SK-N-SH (cell line): ENCODE measurements around the gene ETV6. TPM values are rescaled to one million over a fixed set of nuclear protein-coding genes. Genes with fewer than 3 reads are reported as not detected.

Experiments
- CTCF ChIA-PET: fragments of 300-600, 350-600 bp; formaldehyde crosslinking; extraction: SDS; loops from one replicate; lab custom pipeline; 2021; lab: Yijun Ruan, JAX
- POLR2A ChIA-PET: fragments of 350-600 bp; sonication (Branson Sonifier 250); formaldehyde crosslinking; extraction: SDS; loops from one replicate; lab custom pipeline; 2020; ENCODE audit warnings: antibody characterized with exemption, inconsistent platforms; lab: Yijun Ruan, JAX
- DNase-seq: peaks from one replicate; pipeline ENCODE4 v3.0.0; 2012
- H2AFZ ChIP-seq: fragments of 200-600 bp; sonication (generic); 2 replicates; pipeline ENCODE4 v1.8.1; 2016; ENCODE audit warnings: antibody characterized with exemption, mild to moderate bottlenecking, low read depth
- H3F3A ChIP-seq: fragments of 200-600 bp; sonication (generic); replicated peaks from 2 replicates; pipeline ENCODE3; 2016; ENCODE audit warnings: antibody characterized with exemption, mild to moderate bottlenecking; ENCODE audit not compliant: insufficient read depth
- H3K27ac ChIP-seq, 2 experiments: fragments of 200-500 bp in 1 of 2; fragments of 200-600 bp in 1 of 2; sonication (Bioruptor generic) in 1 of 2; sonication (generic), shearing (Covaris generic) in 1 of 2; 2 replicates each; pipeline versions ENCODE4 v1.5.1 to v1.6.1; 2014 to 2016; ENCODE audit warnings: low read depth in 2 of 2, inconsistent platforms in 1 of 2, low read length in 1 of 2, mild to moderate bottlenecking in 1 of 2, mixed read lengths in 1 of 2
- H3K27me3 ChIP-seq: fragments of 200-600 bp; sonication (generic), shearing (Covaris generic); 2 replicates; pipeline ENCODE4 v1.6.1; 2016; ENCODE audit warnings: mixed run types; ENCODE audit not compliant: insufficient read depth
- H3K36me3 ChIP-seq, 2 experiments: fragments of 200-500 bp in 1 of 2; fragments of 200-600 bp in 1 of 2; sonication (Bioruptor generic) in 1 of 2; sonication (generic) in 1 of 2; replicated peaks in 1 of 2; 2 replicates each; pipeline versions ENCODE3 to v1.5.1; 2014 to 2016; ENCODE audit warnings: low read length in 1 of 2, mild to moderate bottlenecking in 1 of 2; ENCODE audit not compliant: insufficient read depth in 2 of 2, control insufficient read depth in 1 of 2
- H3K4me1 ChIP-seq, 2 experiments: fragments of 200-500 bp in 1 of 2; fragments of 200-600 bp in 1 of 2; sonication (Bioruptor generic) in 1 of 2; sonication (generic), shearing (Covaris generic) in 1 of 2; 2 replicates each; pipeline versions ENCODE4 v1.5.1 to v1.6.1; 2014 to 2016; ENCODE audit warnings: low read depth in 1 of 2, low read length in 1 of 2, mixed run types in 1 of 2; ENCODE audit not compliant: insufficient read depth in 2 of 2, control insufficient read depth in 1 of 2
- H3K4me2 ChIP-seq: fragments of 200-600 bp; sonication (generic), shearing (Covaris generic); 2 replicates; pipeline ENCODE4 v1.6.1; 2017; ENCODE audit warnings: mixed run types
- H3K4me3 ChIP-seq, 2 experiments: fragments of 200-500 bp in 1 of 2; fragments of 200-600 bp in 1 of 2; sonication (Bioruptor generic) in 1 of 2; sonication (generic), shearing (Covaris generic) in 1 of 2; 2 replicates each; pipeline versions ENCODE4 v1.5.1 to v1.8.1; 2014 to 2016; ENCODE audit warnings: low read depth in 2 of 2, inconsistent platforms in 1 of 2, low read length in 1 of 2, mild to moderate bottlenecking in 1 of 2, mixed read lengths in 1 of 2, moderate library complexity in 1 of 2
- H3K79me2 ChIP-seq: fragments of 200-600 bp; sonication (generic); 2 replicates; pipeline ENCODE4 v1.8.1; 2017; ENCODE audit warnings: mild to moderate bottlenecking; ENCODE audit not compliant: insufficient read depth
- H3K9ac ChIP-seq: fragments of 200-600 bp; sonication (generic); 2 replicates; pipeline ENCODE4 v1.6.1; 2017; ENCODE audit warnings: mixed run types
- H3K9me2 ChIP-seq: fragments of 200-600 bp; sonication (generic); 2 replicates; pipeline ENCODE4 v1.6.1; 2017; ENCODE audit warnings: mixed run types
- H3K9me3 ChIP-seq: fragments of 200-600 bp; sonication (generic); 2 replicates; pipeline ENCODE4 v1.6.1; 2017; ENCODE audit warnings: mixed run types, mild to moderate bottlenecking, moderate library complexity
- H4K20me1 ChIP-seq: fragments of 200-600 bp; sonication (generic); 2 replicates; pipeline ENCODE4 v1.6.1; 2017; ENCODE audit warnings: mild to moderate bottlenecking, mixed run types; ENCODE audit not compliant: insufficient read depth
- ELF1 ChIP-seq: IDR thresholded peaks from 2 replicates; pipeline ENCODE4 v1.4.0; 2012
- EZH2phosphoT487 ChIP-seq: fragments of 200-600 bp; sonication (generic); IDR thresholded peaks from 2 replicates; pipeline ENCODE4 v1.6.1; 2017; ENCODE audit warnings: low read depth, mixed run types, mild to moderate bottlenecking, antibody characterized with exemption, moderate library complexity, borderline replicate concordance
- FOXM1 ChIP-seq: IDR thresholded peaks from 2 replicates; pipeline ENCODE4 v1.4.0; 2012; ENCODE audit warnings: low read depth, mild to moderate bottlenecking
- GABPA ChIP-seq: IDR thresholded peaks from 2 replicates; pipeline ENCODE4 v1.4.0; 2012; ENCODE audit warnings: low read depth, mild to moderate bottlenecking
- GATA2 ChIP-seq: sonication (generic); formaldehyde crosslinking; IDR thresholded peaks from 2 replicates; pipeline ENCODE4 v1.5.0; 2020; ENCODE audit warnings: mild to moderate bottlenecking, missing genetic modification reagents
- JUND ChIP-seq: IDR thresholded peaks from 2 replicates; pipeline ENCODE4 v1.4.0; 2012
- MEF2A ChIP-seq: IDR thresholded peaks from 2 replicates; pipeline ENCODE4 v1.4.0; 2012; ENCODE audit warnings: low read depth, borderline replicate concordance
- MXI1 ChIP-seq: IDR thresholded peaks from 2 replicates; pipeline ENCODE4 v1.6.1; 2012; ENCODE audit warnings: mild to moderate bottlenecking, low read depth, low read length, improper control_type of control experiment
- NRF1 ChIP-seq: IDR thresholded peaks from 2 replicates; pipeline ENCODE4 v1.6.1; 2012; ENCODE audit warnings: low read depth, mild to moderate bottlenecking, low read length
- RAD21 ChIP-seq: IDR thresholded peaks from 2 replicates; pipeline ENCODE4 v1.6.1; 2012; ENCODE audit warnings: mild to moderate bottlenecking, low read length
- RXRA ChIP-seq: IDR thresholded peaks from 2 replicates; pipeline ENCODE4 v1.4.0; 2012; ENCODE audit warnings: low read depth, mild to moderate bottlenecking, borderline replicate concordance
- SIN3A ChIP-seq: IDR thresholded peaks from 2 replicates; pipeline ENCODE4 v1.6.1; 2012; ENCODE audit warnings: low read depth, mild to moderate bottlenecking, low read length, moderate library complexity, borderline replicate concordance
- SMC3 ChIP-seq: IDR thresholded peaks from 2 replicates; pipeline ENCODE4 v1.6.1; 2012; ENCODE audit warnings: low read depth, low read length, improper control_type of control experiment
- TEAD4 ChIP-seq: IDR thresholded peaks from 2 replicates; pipeline ENCODE4 v1.4.0; 2012; ENCODE audit warnings: mild to moderate bottlenecking, borderline replicate concordance; ENCODE audit not compliant: insufficient read depth
- USF2 ChIP-seq: fragments of 150-350 bp; IDR thresholded peaks from 2 replicates; pipeline ENCODE4 v1.6.1; 2017; ENCODE audit warnings: antibody characterized with exemption, low read length, low read depth, borderline replicate concordance
- YY1 ChIP-seq: IDR thresholded peaks from 2 replicates; pipeline ENCODE4 v1.4.0; 2012; ENCODE audit warnings: low read depth, mild to moderate bottlenecking
- WGBS: methylation state at CpG from one replicate; pipeline ENCODE4 v1.1.6; 2017; ENCODE audit warnings: low lambda C conversion rate; 5-methylcytosine and 5-hydroxymethylcytosine counted together
- polyA plus RNA-seq, 3 experiments: library from polyadenylated mRNA; depleted of rRNA; stranded (reverse); fragments of >200 nt; gene quantifications; 2 replicates each; pipeline ENCODE4 v1.2.3, GENCODE V29; 2012
- TF ChIP-seq, protein P1 (sequence below): IDR thresholded peaks from 2 replicates; pipeline ENCODE4; 2012
- TF ChIP-seq, protein P2 (sequence below): IDR thresholded peaks from 2 replicates; pipeline ENCODE4 v1.6.1; 2012; ENCODE audit warnings: mild to moderate bottlenecking, low read depth, low read length, moderate library complexity
- TF ChIP-seq, protein P3 (sequence below): IDR thresholded peaks from 2 replicates; pipeline ENCODE4 v1.4.0; 2012; ENCODE audit warnings: low read depth, borderline replicate concordance
- TF ChIP-seq, protein P4 (sequence below): fragments of 150-350 bp; IDR thresholded peaks from 2 replicates; pipeline ENCODE4 v1.6.1; 2016; ENCODE audit warnings: mild to moderate bottlenecking, low read depth, low read length

ETV6 gene
- polyA plus RNA-seq, 1 of the 3 experiments (the other 2 are of a cell fraction), result 4.0 TPM

- Histone ChIP-seq H3K9ac (no peak overlapping the region), H3K27me3 (no peaks in the 10 kb centered on the region), H3K9me2 (no peaks in the 10 kb centered on the region), H2AFZ (no peak overlapping the region), H3F3A (peaks cover 6% of the 10 kb centered on the region), H3K4me2 (no peak overlapping the region), H4K20me1 (no peaks in the 10 kb centered on the region), H3K36me3 (no peaks in the 10 kb centered on the region), H3K27ac (no peak overlapping the region), H3K4me3 (no peak overlapping the region), H3K79me2 (peaks cover 27% of the 10 kb centered on the region; the same call in 1 of the 2 replicates), H3K4me1 (peaks cover 17 to 37% of the 10 kb centered on the region in 2 experiments), H3K9me3 (no peaks in the 10 kb centered on the region)
- ChIA-PET POLR2A (no interaction called here), CTCF (interaction anchor here (0.9 kb wide), 1 partner anchor 11 kb away, joined by 4 read pairs; no protein-coding TSS in a partner anchor)
- DNase-seq, result no peak
- WGBS, result 93% methylated on average over 3 of the region's 3 CpGs
- TF ChIP-seq ELF1, result no peak
- no peak for TF ChIP-seq EZH2phosphoT487
- TF ChIP-seq NRF1, result no peak
- TF ChIP-seq JUND, result no peak
- no peak for TF ChIP-seq FOXM1
- TF ChIP-seq, protein P1, sequence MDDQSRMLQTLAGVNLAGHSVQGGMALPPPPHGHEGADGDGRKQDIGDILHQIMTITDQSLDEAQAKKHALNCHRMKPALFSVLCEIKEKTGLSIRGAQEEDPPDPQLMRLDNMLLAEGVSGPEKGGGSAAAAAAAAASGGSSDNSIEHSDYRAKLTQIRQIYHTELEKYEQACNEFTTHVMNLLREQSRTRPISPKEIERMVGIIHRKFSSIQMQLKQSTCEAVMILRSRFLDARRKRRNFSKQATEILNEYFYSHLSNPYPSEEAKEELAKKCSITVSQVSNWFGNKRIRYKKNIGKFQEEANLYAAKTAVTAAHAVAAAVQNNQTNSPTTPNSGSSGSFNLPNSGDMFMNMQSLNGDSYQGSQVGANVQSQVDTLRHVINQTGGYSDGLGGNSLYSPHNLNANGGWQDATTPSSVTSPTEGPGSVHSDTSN, result no peak
- TF ChIP-seq, protein P2, sequence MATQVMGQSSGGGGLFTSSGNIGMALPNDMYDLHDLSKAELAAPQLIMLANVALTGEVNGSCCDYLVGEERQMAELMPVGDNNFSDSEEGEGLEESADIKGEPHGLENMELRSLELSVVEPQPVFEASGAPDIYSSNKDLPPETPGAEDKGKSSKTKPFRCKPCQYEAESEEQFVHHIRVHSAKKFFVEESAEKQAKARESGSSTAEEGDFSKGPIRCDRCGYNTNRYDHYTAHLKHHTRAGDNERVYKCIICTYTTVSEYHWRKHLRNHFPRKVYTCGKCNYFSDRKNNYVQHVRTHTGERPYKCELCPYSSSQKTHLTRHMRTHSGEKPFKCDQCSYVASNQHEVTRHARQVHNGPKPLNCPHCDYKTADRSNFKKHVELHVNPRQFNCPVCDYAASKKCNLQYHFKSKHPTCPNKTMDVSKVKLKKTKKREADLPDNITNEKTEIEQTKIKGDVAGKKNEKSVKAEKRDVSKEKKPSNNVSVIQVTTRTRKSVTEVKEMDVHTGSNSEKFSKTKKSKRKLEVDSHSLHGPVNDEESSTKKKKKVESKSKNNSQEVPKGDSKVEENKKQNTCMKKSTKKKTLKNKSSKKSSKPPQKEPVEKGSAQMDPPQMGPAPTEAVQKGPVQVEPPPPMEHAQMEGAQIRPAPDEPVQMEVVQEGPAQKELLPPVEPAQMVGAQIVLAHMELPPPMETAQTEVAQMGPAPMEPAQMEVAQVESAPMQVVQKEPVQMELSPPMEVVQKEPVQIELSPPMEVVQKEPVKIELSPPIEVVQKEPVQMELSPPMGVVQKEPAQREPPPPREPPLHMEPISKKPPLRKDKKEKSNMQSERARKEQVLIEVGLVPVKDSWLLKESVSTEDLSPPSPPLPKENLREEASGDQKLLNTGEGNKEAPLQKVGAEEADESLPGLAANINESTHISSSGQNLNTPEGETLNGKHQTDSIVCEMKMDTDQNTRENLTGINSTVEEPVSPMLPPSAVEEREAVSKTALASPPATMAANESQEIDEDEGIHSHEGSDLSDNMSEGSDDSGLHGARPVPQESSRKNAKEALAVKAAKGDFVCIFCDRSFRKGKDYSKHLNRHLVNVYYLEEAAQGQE, result no peak
- no peak for TF ChIP-seq SMC3
- TF ChIP-seq GATA2 (CRISPR knock-in tag), result no peak
- TF ChIP-seq SIN3A, result no peak
- no peak for TF ChIP-seq RXRA
- TF ChIP-seq, protein P3, sequence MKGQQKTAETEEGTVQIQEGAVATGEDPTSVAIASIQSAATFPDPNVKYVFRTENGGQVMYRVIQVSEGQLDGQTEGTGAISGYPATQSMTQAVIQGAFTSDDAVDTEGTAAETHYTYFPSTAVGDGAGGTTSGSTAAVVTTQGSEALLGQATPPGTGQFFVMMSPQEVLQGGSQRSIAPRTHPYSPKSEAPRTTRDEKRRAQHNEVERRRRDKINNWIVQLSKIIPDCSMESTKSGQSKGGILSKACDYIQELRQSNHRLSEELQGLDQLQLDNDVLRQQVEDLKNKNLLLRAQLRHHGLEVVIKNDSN, result no peak
These were observed 160.7 kb downstream of the ETV6 start for GRCh38 chr12:11810206-11810545.

- DNase-seq, result no peak
- peaks cover 6% of the 10 kb centered on the region for H3F3A ChIP-seq
- ChIA-PET CTCF (no interaction called here), POLR2A (no interaction called here)
- no peak overlapping the region for H3K4me3 ChIP-seq
- no peak overlapping the region for H3K27ac ChIP-seq
- H3K79me2 ChIP-seq, result peaks cover 24% of the 10 kb centered on the region; the same call in 1 of the 2 replicates
- no peaks in the 10 kb centered on the region for H3K9me3 ChIP-seq
- H2AFZ ChIP-seq, result no peak overlapping the region
- no peaks in the 10 kb centered on the region for H3K36me3 ChIP-seq
- H3K27me3 ChIP-seq, result no peaks in the 10 kb centered on the region
- WGBS, result 96% methylated on average over 3 of the region's 3 CpGs
- H3K4me2 ChIP-seq, result no peak overlapping the region
- no peaks in the 10 kb centered on the region for H4K20me1 ChIP-seq
- H3K9me2 ChIP-seq, result no peaks in the 10 kb centered on the region
- peaks cover 17 to 37% of the 10 kb centered on the region in 2 experiments for H3K4me1 ChIP-seq
- no peak overlapping the region for H3K9ac ChIP-seq
- TF ChIP-seq, protein P4, sequence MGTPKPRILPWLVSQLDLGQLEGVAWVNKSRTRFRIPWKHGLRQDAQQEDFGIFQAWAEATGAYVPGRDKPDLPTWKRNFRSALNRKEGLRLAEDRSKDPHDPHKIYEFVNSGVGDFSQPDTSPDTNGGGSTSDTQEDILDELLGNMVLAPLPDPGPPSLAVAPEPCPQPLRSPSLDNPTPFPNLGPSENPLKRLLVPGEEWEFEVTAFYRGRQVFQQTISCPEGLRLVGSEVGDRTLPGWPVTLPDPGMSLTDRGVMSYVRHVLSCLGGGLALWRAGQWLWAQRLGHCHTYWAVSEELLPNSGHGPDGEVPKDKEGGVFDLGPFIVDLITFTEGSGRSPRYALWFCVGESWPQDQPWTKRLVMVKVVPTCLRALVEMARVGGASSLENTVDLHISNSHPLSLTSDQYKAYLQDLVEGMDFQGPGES, result no peak
- TF ChIP-seq MEF2A (no peak), RAD21 (no peak), SMC3 (no peak), GABPA (no peak), YY1 (no peak), SIN3A (no peak), TEAD4 (no peak), MXI1 (no peak), JUND (no peak), FOXM1 (no peak), USF2 (no peak)
These were observed 161.5 kb downstream of the ETV6 start for GRCh38 chr12:11811008-11811407.
